Stimulated activated naive CD8-positive, alpha-beta T cell treated with anti-CD3 and anti-CD28 coated beads, Interleukin-15, amount 100 ng/mL, for 72 hours (primary cell): ENCODE results near the gene ABCC4.
"Not testable (repeated sequence)": the region's sequence is repeated elsewhere in the genome, so short reads cannot be mapped to it uniquely, and the experiment has no call there.

Source experiments
- ATAC-seq: fragments of 150-1000 bp; cut with Tn5 transposase; 2 replicates; pipeline ENCODE4 v1.10.0; 2021; ENCODE audit warnings: mild to moderate bottlenecking, moderate library complexity
- DNase-seq, 2 donors: peaks; one replicate each; pipeline ENCODE4 v3.0.0; 2021 to 2022
- H3K27ac Mint-ChIP-seq, 2 donors: one replicate each; pipeline ENCODE4 v1.8.0; 2022; ENCODE audit warnings: mild to moderate bottlenecking in 2 of 2, mixed read lengths in 2 of 2, moderate library complexity in 2 of 2
- H3K27me3 Mint-ChIP-seq: one replicate; pipeline ENCODE4 v1.8.0; 2022; ENCODE audit warnings: mixed read lengths
- H3K4me1 Mint-ChIP-seq: one replicate; pipeline ENCODE4 v1.8.0; 2022; ENCODE audit warnings: mild to moderate bottlenecking, mixed read lengths
- H3K4me3 Mint-ChIP-seq, 2 donors: one replicate each; pipeline ENCODE4 v1.8.0; 2022; ENCODE audit warnings: mild to moderate bottlenecking in 2 of 2, mixed read lengths in 2 of 2, moderate library complexity in 1 of 2
- H3K9me3 Mint-ChIP-seq, 2 donors: one replicate each; pipeline ENCODE4 v1.8.0; 2022; ENCODE audit warnings: mixed read lengths in 2 of 2

The ABCC4 gene

GRCh38 chr13:95209109-95209508 is 92.1 kb downstream of the ABCC4 start:
- H3K27ac Mint-ChIP-seq: no peak overlapping the region
- H3K4me3 Mint-ChIP-seq: no peak overlapping the region
- no peaks in the 10 kb centered on the region for H3K9me3 Mint-ChIP-seq
- H3K4me1 Mint-ChIP-seq: no peaks in the 10 kb centered on the region
- H3K27me3 Mint-ChIP-seq: no peaks in the 10 kb centered on the region
- no peak for ATAC-seq
- DNase-seq: no peak

DNA sequence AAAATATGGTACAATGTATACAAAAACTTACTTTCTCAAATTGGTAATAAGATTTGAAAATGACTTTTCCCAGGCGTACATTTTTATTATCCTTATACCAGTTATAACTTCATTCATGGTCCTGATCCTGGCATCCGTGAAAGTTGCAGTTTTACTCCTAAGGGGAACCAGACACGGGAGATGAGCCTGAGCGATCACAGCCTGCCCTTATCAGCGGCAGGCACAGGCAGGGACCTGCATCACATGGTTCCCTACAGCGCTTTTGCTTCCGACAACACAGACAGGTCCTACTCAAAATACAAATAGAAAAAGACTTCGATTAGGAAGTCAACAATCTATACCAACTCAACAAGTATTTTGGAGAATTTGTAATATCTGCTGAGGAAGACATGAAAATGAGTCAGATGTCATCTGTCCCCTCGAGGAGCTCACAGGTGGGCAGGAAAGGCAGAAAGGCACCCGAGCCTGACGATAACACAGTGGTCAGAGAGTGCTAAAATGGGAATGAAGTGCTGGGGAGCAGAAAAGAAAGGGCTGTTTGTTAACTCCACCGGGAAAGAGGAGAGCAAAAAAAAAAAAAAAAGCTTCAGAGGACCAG is 93.4 kb downstream of the ABCC4 start:
- no peak for ATAC-seq
- Mint-ChIP-seq H3K4me3 (no peak overlapping the region), H3K4me1 (no peaks in the 10 kb centered on the region), H3K9me3 (no peaks in the 10 kb centered on the region), H3K27me3 (no peaks in the 10 kb centered on the region), H3K27ac (peak overlapping the region in 1 of 2 donors; percentile 20)
- no peak for DNase-seq

GRCh38 chr13:95206116-95206515 is 95.1 kb downstream of the ABCC4 start:
- no peaks in the 10 kb centered on the region for H3K27me3 Mint-ChIP-seq
- H3K4me3 Mint-ChIP-seq: no peak overlapping the region
- DNase-seq (no peak), ATAC-seq (no peak)
- no peaks in the 10 kb centered on the region for H3K4me1 Mint-ChIP-seq
- no peaks in the 10 kb centered on the region for H3K9me3 Mint-ChIP-seq
- H3K27ac Mint-ChIP-seq: no peak overlapping the region

DNA sequence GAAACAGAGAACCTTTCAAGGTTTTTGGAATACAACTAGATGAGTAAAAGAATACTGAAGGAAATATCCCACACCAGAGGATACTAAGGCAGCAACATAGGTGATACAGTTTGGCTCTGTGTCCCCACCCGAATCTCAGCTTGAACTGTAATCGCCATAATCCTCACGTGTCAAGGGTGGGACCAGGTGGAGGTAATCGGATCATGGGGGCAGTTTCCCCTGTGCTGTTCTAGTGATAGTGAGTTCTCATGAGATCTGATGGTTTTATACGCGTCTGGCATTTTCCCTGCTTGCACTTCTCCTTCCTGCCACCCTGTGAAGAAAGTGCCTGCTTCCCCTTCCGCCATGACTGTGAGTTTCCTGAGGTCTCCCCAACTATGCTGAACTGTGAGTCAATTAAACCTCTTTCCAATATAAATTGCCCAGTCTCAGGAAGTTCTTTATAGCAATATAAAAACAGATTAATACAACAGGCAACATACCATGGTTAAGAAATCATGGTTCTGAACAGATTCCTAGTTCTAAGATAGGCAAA is 97.0 kb downstream of the ABCC4 start:
- Mint-ChIP-seq H3K27me3 (no peaks in the 10 kb centered on the region), H3K27ac (peak overlapping the region in 1 of 2 donors; percentile 19), H3K4me3 (no peak overlapping the region), H3K4me1 (no peaks in the 10 kb centered on the region), H3K9me3 (peaks cover 6 to 7% of the 10 kb centered on the region in 2 donors)
- DNase-seq (no peak), ATAC-seq (no peak)

- Mint-ChIP-seq H3K4me1 (peaks cover 7% of the 10 kb centered on the region), H3K27me3 (no peaks in the 10 kb centered on the region), H3K4me3 (no peak overlapping the region), H3K27ac (peak overlapping the region in 1 of 2 donors; percentile 21), H3K9me3 (peaks cover 10 to 15% of the 10 kb centered on the region in 2 donors)
- ATAC-seq (no peak), DNase-seq (no peak)
These were observed 99.2 kb downstream of the ABCC4 start for GRCh38 chr13:95201814-95202651.

- not testable (repeated sequence) for DNase-seq, H3K4me1 Mint-ChIP-seq, H3K4me3 Mint-ChIP-seq, ATAC-seq, H3K27ac Mint-ChIP-seq, H3K27me3 Mint-ChIP-seq
- peaks cover 10 to 15% of the 10 kb centered on the region in 2 donors for H3K9me3 Mint-ChIP-seq
These were observed 100.8 kb downstream of the ABCC4 start for GRCh38 chr13:95200386-95200957.

DNA sequence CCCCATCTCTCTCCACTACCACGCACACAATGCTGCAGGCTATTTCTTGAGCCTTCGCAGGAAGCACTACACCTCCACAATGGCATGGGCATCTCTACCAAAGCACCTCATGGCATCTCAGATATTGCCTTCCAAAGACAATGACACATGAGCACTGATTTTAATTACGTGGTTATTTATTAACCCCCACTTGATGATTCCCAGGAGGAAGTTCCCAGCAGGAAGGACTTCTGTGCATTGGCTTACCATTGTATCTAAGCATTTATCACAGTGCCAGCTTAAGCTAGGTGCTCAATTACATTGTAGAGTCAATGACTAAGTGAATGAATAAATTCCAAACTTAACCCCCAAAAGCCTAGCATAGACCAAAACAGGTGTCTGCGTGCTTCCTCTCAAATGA is 101.4 kb downstream of the ABCC4 start:
- no peak overlapping the region for H3K4me3 Mint-ChIP-seq
- no peak overlapping the region for H3K27ac Mint-ChIP-seq
- DNase-seq (no peak), ATAC-seq (no peak)
- peaks cover 10 to 15% of the 10 kb centered on the region in 2 donors for H3K9me3 Mint-ChIP-seq
- H3K27me3 Mint-ChIP-seq: no peaks in the 10 kb centered on the region
- H3K4me1 Mint-ChIP-seq: peaks cover 7% of the 10 kb centered on the region

- H3K27ac Mint-ChIP-seq, H3K4me3 Mint-ChIP-seq, H3K4me1 Mint-ChIP-seq, ATAC-seq, H3K27me3 Mint-ChIP-seq, DNase-seq: not testable (repeated sequence)
- peaks cover 10 to 15% of the 10 kb centered on the region in 2 donors for H3K9me3 Mint-ChIP-seq
These were observed 102.6 kb downstream of the ABCC4 start for GRCh38 chr13:95198606-95199005.

DNA sequence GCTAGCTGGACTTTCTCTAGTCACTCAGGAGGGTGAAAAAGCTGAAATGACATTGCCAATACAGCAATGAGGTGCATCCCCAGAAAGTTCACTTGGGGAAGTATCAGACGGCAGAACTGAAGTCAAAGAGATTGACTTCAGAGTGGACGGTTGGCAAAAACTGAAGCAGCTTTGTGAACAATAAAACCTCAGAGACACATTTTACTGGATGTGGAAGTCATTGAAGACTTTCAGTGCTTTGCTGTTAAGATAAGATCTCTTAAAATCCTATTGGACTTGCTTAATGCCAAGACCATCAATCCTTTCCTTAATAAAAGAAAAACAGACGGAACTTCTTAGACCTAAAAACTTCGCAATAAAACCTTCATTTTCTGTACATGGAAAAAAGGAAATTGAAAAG is 103.7 kb downstream of the ABCC4 start:
- H3K9me3 Mint-ChIP-seq: peaks cover 10 to 15% of the 10 kb centered on the region in 2 donors
- H3K27ac Mint-ChIP-seq: no peak overlapping the region
- H3K4me3 Mint-ChIP-seq: no peak overlapping the region
- no peak for ATAC-seq
- no peaks in the 10 kb centered on the region for H3K27me3 Mint-ChIP-seq
- DNase-seq: no peak
- peaks cover 7% of the 10 kb centered on the region for H3K4me1 Mint-ChIP-seq

- Mint-ChIP-seq H3K4me1 (peaks cover 7% of the 10 kb centered on the region), H3K9me3 (peaks cover 10 to 15% of the 10 kb centered on the region in 2 donors), H3K4me3 (no peak overlapping the region), H3K27ac (no peak overlapping the region), H3K27me3 (no peaks in the 10 kb centered on the region)
- ATAC-seq (no peak), DNase-seq (no peak)
These were observed 106.1 kb downstream of the ABCC4 start for GRCh38 chr13:95195146-95195545.

GRCh38 chr13:95193509-95194230 is 107.6 kb downstream of the ABCC4 start:
- Mint-ChIP-seq H3K9me3 (peaks cover 0 to 3% of the 10 kb centered on the region in 2 donors), H3K27me3 (no peaks in the 10 kb centered on the region), H3K4me1 (peaks cover 12% of the 10 kb centered on the region), H3K27ac (no peak overlapping the region), H3K4me3 (no peak overlapping the region)
- DNase-seq (no peak), ATAC-seq (no peak)

DNA sequence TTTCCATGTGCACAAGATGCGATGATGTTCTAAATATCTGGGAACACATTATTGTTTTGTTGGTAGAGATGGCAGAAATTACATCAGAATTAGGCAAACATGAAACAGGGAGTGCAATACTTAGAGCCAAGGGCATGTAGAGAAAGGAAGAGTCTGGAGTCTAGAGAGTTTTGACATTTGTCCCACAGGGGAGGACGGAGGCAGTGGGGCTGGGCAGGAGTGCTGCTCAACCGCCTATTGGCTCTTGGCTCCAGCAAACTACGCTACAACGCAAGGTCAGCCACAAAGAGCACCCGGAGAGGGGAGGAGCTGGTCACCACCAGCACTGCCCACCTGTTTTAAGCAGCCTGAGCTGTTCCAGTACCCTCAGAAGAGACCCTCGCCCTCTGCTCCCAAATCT is 108.3 kb downstream of the ABCC4 start:
- H3K9me3 Mint-ChIP-seq: no peaks in the 10 kb centered on the region
- no peak overlapping the region for H3K27ac Mint-ChIP-seq
- H3K4me1 Mint-ChIP-seq: peaks cover 9% of the 10 kb centered on the region
- no peak for ATAC-seq
- no peaks in the 10 kb centered on the region for H3K27me3 Mint-ChIP-seq
- no peak for DNase-seq
- H3K4me3 Mint-ChIP-seq: no peak overlapping the region

DNA sequence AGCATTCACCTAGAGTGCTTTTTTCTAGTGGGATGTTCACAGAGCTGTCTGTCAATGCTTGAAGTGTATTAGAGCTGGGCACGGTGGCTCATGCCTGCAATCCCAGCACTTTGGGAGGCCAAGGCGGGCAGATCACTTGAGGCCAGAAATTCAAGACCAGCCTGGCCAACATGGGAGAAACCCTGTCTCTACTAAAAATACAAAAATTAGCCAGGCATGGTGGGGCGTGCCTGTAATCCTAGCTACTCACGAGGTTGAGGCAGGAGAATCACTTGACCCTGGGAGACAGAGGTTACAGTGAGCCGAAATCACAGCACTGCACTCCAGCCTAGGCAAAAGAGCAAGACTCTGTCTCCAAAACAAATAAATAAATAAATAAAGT is 108.7 kb downstream of the ABCC4 start:
- not testable (repeated sequence) for H3K9me3 Mint-ChIP-seq, H3K27ac Mint-ChIP-seq, ATAC-seq, DNase-seq, H3K4me3 Mint-ChIP-seq, H3K27me3 Mint-ChIP-seq, H3K4me1 Mint-ChIP-seq

- Mint-ChIP-seq H3K9me3 (no peaks in the 10 kb centered on the region), H3K27me3 (no peaks in the 10 kb centered on the region), H3K4me3 (no peak overlapping the region), H3K27ac (no peak overlapping the region), H3K4me1 (peaks cover 5% of the 10 kb centered on the region)
- DNase-seq: peak; percentile 62 to 63
- peak; percentile 87 for ATAC-seq
These were observed 109.3 kb downstream of the ABCC4 start for GRCh38 chr13:95191821-95192563.

DNA sequence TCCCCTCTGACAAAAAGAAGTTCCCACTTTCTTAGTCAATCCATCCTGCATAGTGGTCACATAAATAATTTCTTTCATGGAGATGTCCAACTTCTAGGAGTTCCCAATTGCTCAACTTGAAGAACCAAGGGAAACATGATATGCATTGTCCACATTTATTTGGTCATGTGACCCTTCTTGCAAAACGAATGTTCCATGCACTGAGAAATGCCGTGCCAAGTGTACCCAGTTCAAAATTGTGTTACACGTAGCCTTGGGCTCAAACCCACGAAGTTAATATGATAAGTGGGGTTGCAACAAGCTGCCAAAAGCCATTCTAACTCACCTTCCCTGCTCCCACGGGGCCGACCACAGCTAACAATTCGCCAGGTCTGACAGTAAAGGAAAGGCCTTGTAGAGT is 113.1 kb downstream of the ABCC4 start:
- Mint-ChIP-seq H3K27me3 (no peaks in the 10 kb centered on the region), H3K4me3 (no peak overlapping the region), H3K4me1 (peaks cover 40% of the 10 kb centered on the region), H3K27ac (no peak overlapping the region), H3K9me3 (no peaks in the 10 kb centered on the region)
- DNase-seq (no peak), ATAC-seq (no peak)
